HCT116 (cell line): ENCODE results near the gene SYNRG. TPM values are rescaled to one million over a fixed set of nuclear protein-coding genes. Genes with fewer than 3 reads are reported as not detected.
A peak's percentile ranks its signal among the peaks of the same experiment; 100 is the strongest.

Experiments used
- ATAC-seq: fragments of 200-7000 bp; cut with Tn5 transposase; 2 replicates; pipeline ENCODE4 v1.9.1; 2020; ENCODE audit warnings: mild to moderate bottlenecking, moderate library complexity
- BruUV-seq: library from RNA; stranded (reverse); fragments of 400-500 nt; replicated peaks from 2 replicates; lab custom pipeline; 2021; lab: Mats Ljungman, UMichigan
- CTCF ChIA-PET: fragments of 300-600 bp; sonication (Branson Sonifier 250); formaldehyde crosslinking; loops from one replicate; lab custom pipeline; 2021; ENCODE audit warnings: antibody characterized with exemption; lab: Charles Lee
- POLR2A ChIA-PET: fragments of 300-600, 350-600 bp; sonication (Branson Sonifier 250); formaldehyde crosslinking; loops from one replicate; lab custom pipeline; 2021; ENCODE audit warnings: antibody characterized with exemption; lab: Charles Lee
- RAD21 ChIA-PET, 2 experiments: fragments of 300-600 bp; sonication (Branson Sonifier 250); formaldehyde crosslinking; loops; one replicate each; lab custom pipeline; 2023; ENCODE audit warnings: low total read pairs in 2 of 2; ENCODE audit not compliant: uncharacterized antibody in 2 of 2, unreplicated experiment in 2 of 2, low non-redundant PET in 1 of 2; lab: Charles Lee
- DNase-seq: peaks from one replicate; pipeline ENCODE4 v3.0.0-alpha.2; 2010; ENCODE audit warnings: low read depth, low spot score
- H2AFZ ChIP-seq: fragments of 200-600 bp; shearing (Covaris generic), sonication (generic); 2 replicates; pipeline ENCODE4 v1.6.1; 2017; ENCODE audit warnings: low read depth, mixed run types, mixed read lengths, antibody characterized with exemption, low read length; ENCODE audit not compliant: poor library complexity, severe bottlenecking
- H3K27ac ChIP-seq: 2 replicates; pipeline ENCODE4 v1.5.1; 2012; ENCODE audit warnings: low read depth, low read length
- H3K27me3 ChIP-seq: fragments of 200-600 bp; sonication (generic); 2 replicates; pipeline ENCODE4 v1.6.1; 2016; ENCODE audit warnings: mixed run types, low read length, mixed read lengths; ENCODE audit not compliant: insufficient read depth
- H3K36me3 ChIP-seq, 2 experiments: fragments of 200-500 bp in 1 of 2; fragments of 200-600 bp in 1 of 2; sonication (Bioruptor generic) in 1 of 2; sonication (generic) in 1 of 2; 2 replicates each; pipeline versions ENCODE4 v1.5.1 to v1.6.1; 2014 to 2016; ENCODE audit warnings: low read length in 2 of 2, inconsistent platforms in 1 of 2, mixed read lengths in 1 of 2, mixed run types in 1 of 2; ENCODE audit not compliant: insufficient read depth in 2 of 2, control insufficient read depth in 1 of 2
- H3K4me1 ChIP-seq, 2 experiments: fragments of 200-600 bp in 1 of 2; sonication (generic) in 1 of 2; 2 replicates each; pipeline versions ENCODE4 v1.5.1 to v1.6.1; 2012 to 2017; ENCODE audit warnings: low read length in 2 of 2, inconsistent platforms in 1 of 2, mild to moderate bottlenecking in 1 of 2, mixed read lengths in 1 of 2, mixed run types in 1 of 2, moderate library complexity in 1 of 2; ENCODE audit not compliant: insufficient read depth in 2 of 2, control insufficient read depth in 1 of 2
- H3K4me2 ChIP-seq: fragments of 200-600 bp; sonication (generic); 2 replicates; pipeline ENCODE4 v1.6.1; 2017; ENCODE audit warnings: mixed run types, low read length, mixed read lengths
- H3K4me3 ChIP-seq, 2 experiments: fragments of 200-600 bp in 1 of 2; sonication (generic) in 1 of 2; replicated peaks in 1 of 2; 2 replicates each; pipeline ENCODE4 v1.5.1; 2011 to 2016; ENCODE audit warnings: low read length in 2 of 2, control low read depth in 1 of 2, low read depth in 1 of 2, mild to moderate bottlenecking in 1 of 2, mixed read lengths in 1 of 2, mixed run types in 1 of 2
- H3K79me2 ChIP-seq: fragments of 200-600 bp; sonication (generic); 2 replicates; pipeline ENCODE4 v1.6.1; 2017; ENCODE audit warnings: mild to moderate bottlenecking, mixed run types, low read length, moderate library complexity, mixed read lengths; ENCODE audit not compliant: insufficient read depth
- H3K9ac ChIP-seq: fragments of 200-600 bp; sonication (generic); 2 replicates; pipeline ENCODE4 v1.6.1; 2016; ENCODE audit warnings: low read length, mixed read lengths
- H3K9me2 ChIP-seq: fragments of 200-600 bp; sonication (generic), shearing (Covaris generic); 2 replicates; pipeline ENCODE4 v1.6.1; 2017; ENCODE audit warnings: mixed run types, mild to moderate bottlenecking, moderate library complexity; ENCODE audit not compliant: insufficient read depth
- H3K9me3 ChIP-seq, 2 experiments: fragments of 200-500 bp in 1 of 2; fragments of 200-600 bp in 1 of 2; sonication (Bioruptor generic) in 1 of 2; sonication (generic) in 1 of 2; 2 replicates each; pipeline ENCODE4 v1.6.1; 2014 to 2017; ENCODE audit warnings: low read length in 2 of 2, mixed read lengths in 2 of 2, inconsistent platforms in 1 of 2, low read depth in 1 of 2, mild to moderate bottlenecking in 1 of 2, mixed run types in 1 of 2, moderate library complexity in 1 of 2; ENCODE audit not compliant: control insufficient read depth in 1 of 2, insufficient read depth in 1 of 2
- H4K20me1 ChIP-seq: fragments of 200-600 bp; sonication (generic), shearing (Covaris generic); 2 replicates; pipeline ENCODE4 v1.6.1; 2017; ENCODE audit warnings: mixed run types, mild to moderate bottlenecking, moderate library complexity; ENCODE audit not compliant: insufficient read depth
- CTCF ChIP-seq, 3 experiments: fragments of 200-600 bp in 1 of 3; sonication (generic) in 1 of 3; IDR thresholded peaks in 2 of 3; conservative IDR thresholded peaks in 1 of 3; 2 replicates each; pipeline ENCODE4 v1.5.1; 2012 to 2017; ENCODE audit warnings: low read depth in 2 of 3, low read length in 2 of 3, antibody characterized with exemption in 1 of 3, borderline replicate concordance in 1 of 3, control low read depth in 1 of 3, mild to moderate bottlenecking in 1 of 3, mixed read lengths in 1 of 3, mixed run types in 1 of 3, moderate library complexity in 1 of 3; ENCODE audit not compliant: insufficient read depth in 1 of 3
- ELF1 ChIP-seq: IDR thresholded peaks from 2 replicates; pipeline ENCODE4 v1.6.1; 2012; ENCODE audit warnings: low read depth, borderline replicate concordance
- JUND ChIP-seq: IDR thresholded peaks from 2 replicates; pipeline ENCODE4 v1.6.1; 2012
- REST ChIP-seq: IDR thresholded peaks from 2 replicates; pipeline ENCODE4 v1.6.1; 2012; ENCODE audit warnings: low read depth
- SRF ChIP-seq: IDR thresholded peaks from 2 replicates; pipeline ENCODE4 v1.6.1; 2012; ENCODE audit warnings: low read depth
- TCF7L2 ChIP-seq: IDR thresholded peaks from 2 replicates; pipeline ENCODE4 v1.7.0; 2011; ENCODE audit warnings: borderline replicate concordance, inconsistent platforms; ENCODE audit not compliant: insufficient read depth, insufficient read length; ENCODE audit errors: extremely low read depth
- YY1 ChIP-seq: IDR thresholded peaks from 2 replicates; pipeline ENCODE4 v1.6.1; 2011; ENCODE audit warnings: low read length, low read depth, moderate library complexity, mild to moderate bottlenecking; ENCODE audit not compliant: insufficient replicate concordance; ENCODE audit errors: extremely low read depth
- ZBTB33 ChIP-seq: IDR thresholded peaks from 2 replicates; pipeline ENCODE4 v1.6.1; 2011; ENCODE audit warnings: mild to moderate bottlenecking, low read length, moderate library complexity; ENCODE audit not compliant: insufficient replicate concordance; ENCODE audit errors: extremely low read depth
- intact Hi-C: fragments of 100-400 bp; cut with micrococcal nuclease; formaldehyde crosslinking; loops from 2 replicates; pipeline ENCODE4 v1.10.0; 2022
- total RNA-seq: library from RNA; stranded (reverse); gene quantifications from one replicate; pipeline ENCODE4 v1.2.1, GENCODE V29; 2021; ENCODE audit not compliant: unreplicated experiment

Gene SYNRG
- total RNA-seq, 1 experiment from 2014 or later: 23.8 TPM

- Histone ChIP-seq H3K4me1 (peaks cover 16 to 18% of the 10 kb centered on the region in 2 experiments), H4K20me1 (no peaks in the 10 kb centered on the region), H3K9me2 (no peaks in the 10 kb centered on the region), H3K36me3 (peaks cover 15 to 39% of the 10 kb centered on the region in 2 experiments; a peak in 3 of 4 replicates), H3K79me2 (no peaks in the 10 kb centered on the region), H2AFZ (no peak overlapping the region), H3K9me3 (no peaks in the 10 kb centered on the region), H3K4me3 (no peak overlapping the region), H3K27me3 (no peaks in the 10 kb centered on the region), H3K9ac (peak overlapping the region; percentile 42), H3K27ac (peak overlapping the region; percentile 34; the same call in 1 of the 2 replicates), H3K4me2 (peak overlapping the region; percentile 54)
- POLR2A ChIA-PET: interaction anchor here (1.1 kb wide), 1 partner anchor 117 kb away, joined by 3 read pairs; no protein-coding TSS in a partner anchor
- no TSS peak for BruUV-seq
- TF ChIP-seq ZBTB33: no peak
- TF ChIP-seq YY1: no peak
- TF ChIP-seq SRF: no peak
- no peak for TF ChIP-seq ELF1
- TF ChIP-seq REST: no peak
- TF ChIP-seq CTCF (IDR thresholded peaks at IDR 0.05 in 2 of 3, conservative IDR thresholded peaks at IDR 0.05 in 1 of 3; ENCODE audit: borderline replicate concordance in 1 of 3, insufficient read depth in 1 of 3, low read depth in 2 of 3, low read length in 2 of 3): no peak
- no peak for TF ChIP-seq TCF7L2
- no peak for TF ChIP-seq JUND
- intact Hi-C loops: no loop called here
- CTCF ChIA-PET: no interaction called here
- DNase-seq (no peak), ATAC-seq (no peak)
- RAD21 ChIA-PET: no interaction called here
Observed at GRCh38 chr17:37475731-37476420, 133.3 kb downstream of the SYNRG start.
